Thyroid gland (tissue), 4 donors: ENCODE results near the gene GUSB.

Source experiments
- POLR2A ChIP-seq, 2 donors: fragments of 450-650 bp; IDR thresholded peaks; one replicate each; pipeline ENCODE4 v1.6.1; 2017; ENCODE audit warnings: antibody characterized with exemption in 2 of 2, mild to moderate bottlenecking in 2 of 2, moderate library complexity in 1 of 2
- TF ChIP-seq, protein P1 (sequence below), 6 experiments: fragments of 200-600 bp in 3 of 6; fragments of 450-650 bp in 3 of 6; sonication (generic) in 3 of 6; IDR thresholded peaks; one replicate each; pipeline ENCODE4 v1.5.1; 2016 to 2019; ENCODE audit warnings: antibody characterized with exemption in 6 of 6, mild to moderate bottlenecking in 2 of 6, inconsistent platforms in 1 of 6, moderate library complexity in 1 of 6

DNA sequence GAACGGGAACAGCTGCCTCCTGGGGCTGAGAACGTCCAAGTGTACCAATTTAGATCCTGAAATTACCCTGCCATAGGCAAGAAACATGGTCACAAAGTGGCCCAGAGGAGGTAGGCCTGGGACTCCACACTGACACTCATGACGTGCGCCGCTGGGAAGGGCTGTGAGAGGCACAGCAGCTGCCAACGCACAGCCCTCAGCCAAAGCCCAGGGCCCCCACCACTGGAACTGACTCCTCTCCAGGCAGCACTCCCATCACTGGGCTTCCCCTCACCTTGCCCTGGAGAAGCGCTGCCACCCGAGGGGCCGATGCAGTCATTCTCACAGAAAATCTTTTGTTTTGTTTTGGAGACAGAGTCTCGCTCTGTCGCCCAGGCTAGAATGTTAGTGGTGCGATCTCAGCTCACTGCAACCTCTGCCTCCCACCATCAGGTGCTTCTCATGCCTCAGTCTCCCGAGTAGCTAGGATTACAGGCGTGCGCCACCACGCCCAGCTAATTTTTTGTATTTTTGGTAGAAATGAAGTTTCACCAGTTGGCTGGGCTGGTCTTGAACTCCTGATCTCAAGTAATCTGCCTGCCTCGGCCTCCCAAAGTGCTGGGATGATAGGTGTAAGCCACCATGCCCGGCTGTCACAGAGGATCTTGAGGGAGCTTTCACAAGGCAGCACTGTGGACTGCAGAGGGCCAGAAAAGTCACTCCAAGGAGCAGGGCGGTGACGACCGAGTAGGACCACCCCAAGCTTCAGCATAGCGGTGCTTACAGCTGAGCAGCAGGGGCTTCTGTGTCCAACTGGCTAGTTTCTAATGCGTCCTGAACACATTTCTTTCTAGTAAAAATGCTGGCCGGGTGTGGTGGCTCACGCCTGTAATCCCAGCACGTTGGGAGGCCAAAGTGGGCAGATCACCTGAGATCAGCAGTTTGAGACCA, 13.5 kb downstream of the GUSB start:
- TF ChIP-seq, protein P1, sequence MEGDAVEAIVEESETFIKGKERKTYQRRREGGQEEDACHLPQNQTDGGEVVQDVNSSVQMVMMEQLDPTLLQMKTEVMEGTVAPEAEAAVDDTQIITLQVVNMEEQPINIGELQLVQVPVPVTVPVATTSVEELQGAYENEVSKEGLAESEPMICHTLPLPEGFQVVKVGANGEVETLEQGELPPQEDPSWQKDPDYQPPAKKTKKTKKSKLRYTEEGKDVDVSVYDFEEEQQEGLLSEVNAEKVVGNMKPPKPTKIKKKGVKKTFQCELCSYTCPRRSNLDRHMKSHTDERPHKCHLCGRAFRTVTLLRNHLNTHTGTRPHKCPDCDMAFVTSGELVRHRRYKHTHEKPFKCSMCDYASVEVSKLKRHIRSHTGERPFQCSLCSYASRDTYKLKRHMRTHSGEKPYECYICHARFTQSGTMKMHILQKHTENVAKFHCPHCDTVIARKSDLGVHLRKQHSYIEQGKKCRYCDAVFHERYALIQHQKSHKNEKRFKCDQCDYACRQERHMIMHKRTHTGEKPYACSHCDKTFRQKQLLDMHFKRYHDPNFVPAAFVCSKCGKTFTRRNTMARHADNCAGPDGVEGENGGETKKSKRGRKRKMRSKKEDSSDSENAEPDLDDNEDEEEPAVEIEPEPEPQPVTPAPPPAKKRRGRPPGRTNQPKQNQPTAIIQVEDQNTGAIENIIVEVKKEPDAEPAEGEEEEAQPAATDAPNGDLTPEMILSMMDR (IDR thresholded peaks at IDR 0.05): no peak
- no peak for TF ChIP-seq POLR2A (IDR thresholded peaks at IDR 0.05)
